GM18951 (cell line): ENCODE data around the gene CCDC81.

Experiments used
- POLR2A ChIP-seq: IDR thresholded peaks from 4 replicates; pipeline ENCODE4 v1.6.1; 2011; ENCODE audit warnings: mild to moderate bottlenecking; ENCODE audit not compliant: insufficient read length, insufficient read depth; ENCODE audit errors: extremely low read depth
- in situ Hi-C: fragments of 300-500 bp; cut with MboI; formaldehyde crosslinking; loops from one replicate; pipeline ENCODE4 v1.12.0; 2022; ENCODE audit warnings: low sequenced_read_pairs, mixed read lengths, inconsistent platforms; ENCODE audit not compliant: unreplicated experiment

The CCDC81 gene

DNA sequence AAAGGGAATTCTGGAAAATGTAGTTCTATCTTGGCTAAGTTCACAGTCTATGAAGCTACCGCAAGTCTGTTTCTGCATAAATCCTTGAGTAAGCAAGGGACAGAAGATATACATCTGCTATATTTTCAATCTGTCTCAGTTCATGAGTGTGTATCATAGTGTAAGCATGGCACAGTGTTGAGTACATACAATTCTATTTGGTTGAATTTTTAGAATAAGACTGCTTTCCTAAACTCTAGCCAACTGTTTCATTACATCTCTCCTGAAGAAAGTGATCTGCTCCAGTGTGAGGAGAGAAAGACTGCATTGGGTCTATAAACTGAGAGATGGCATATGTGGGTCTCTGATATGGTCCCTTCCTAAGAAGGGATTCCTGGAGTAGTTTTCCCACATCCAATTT is 2.6 kb upstream of the CCDC81 start:
- in situ Hi-C loops: no loop called here
- TF ChIP-seq POLR2A: no peak

DNA sequence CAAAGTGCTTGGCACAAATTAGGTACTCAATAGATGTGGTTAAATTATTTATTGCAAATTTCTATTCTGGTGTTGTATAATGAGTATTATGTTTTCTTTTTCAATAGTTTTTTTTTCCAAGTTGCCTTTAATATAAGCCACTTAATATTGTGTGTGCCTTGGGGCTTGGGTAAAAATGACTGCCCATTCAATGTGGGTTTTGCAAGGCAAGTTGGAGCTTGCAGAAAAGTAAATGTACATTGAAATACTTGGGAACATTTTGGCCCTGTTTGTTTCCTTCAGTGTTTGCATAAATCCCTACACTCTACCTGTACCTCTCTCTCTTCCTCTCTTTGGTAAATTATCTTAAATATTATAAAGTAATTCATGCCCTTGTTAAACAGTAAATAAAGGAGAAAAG is 2.1 kb upstream of the CCDC81 start:
- no peak for TF ChIP-seq POLR2A
- in situ Hi-C loops: no loop called here

GRCh38 chr11:86374069-86374468 is 618 bp upstream of the CCDC81 start:
- in situ Hi-C loops: no loop called here
- no peak for TF ChIP-seq POLR2A

DNA sequence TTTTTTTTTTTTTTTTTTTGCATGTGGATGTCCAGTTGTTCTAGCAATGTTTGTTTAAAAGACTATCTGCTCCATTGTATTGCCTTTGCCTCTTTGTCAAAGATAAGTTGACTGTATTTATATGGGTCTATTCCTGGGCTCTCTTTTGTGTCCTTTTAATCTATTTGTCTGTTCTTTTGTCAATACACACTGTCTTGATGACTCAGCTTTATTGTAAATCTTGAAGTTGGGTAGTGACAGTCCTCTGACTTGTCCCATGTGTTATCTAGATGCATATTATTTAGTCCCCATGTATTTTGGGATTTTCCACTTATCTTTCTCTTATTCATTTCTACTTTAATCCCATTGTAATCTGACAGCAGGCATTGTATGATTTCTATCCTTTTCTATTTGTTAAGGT is 3.3 kb downstream of the CCDC81 start:
- in situ Hi-C loops: no loop called here
- no peak for TF ChIP-seq POLR2A

DNA sequence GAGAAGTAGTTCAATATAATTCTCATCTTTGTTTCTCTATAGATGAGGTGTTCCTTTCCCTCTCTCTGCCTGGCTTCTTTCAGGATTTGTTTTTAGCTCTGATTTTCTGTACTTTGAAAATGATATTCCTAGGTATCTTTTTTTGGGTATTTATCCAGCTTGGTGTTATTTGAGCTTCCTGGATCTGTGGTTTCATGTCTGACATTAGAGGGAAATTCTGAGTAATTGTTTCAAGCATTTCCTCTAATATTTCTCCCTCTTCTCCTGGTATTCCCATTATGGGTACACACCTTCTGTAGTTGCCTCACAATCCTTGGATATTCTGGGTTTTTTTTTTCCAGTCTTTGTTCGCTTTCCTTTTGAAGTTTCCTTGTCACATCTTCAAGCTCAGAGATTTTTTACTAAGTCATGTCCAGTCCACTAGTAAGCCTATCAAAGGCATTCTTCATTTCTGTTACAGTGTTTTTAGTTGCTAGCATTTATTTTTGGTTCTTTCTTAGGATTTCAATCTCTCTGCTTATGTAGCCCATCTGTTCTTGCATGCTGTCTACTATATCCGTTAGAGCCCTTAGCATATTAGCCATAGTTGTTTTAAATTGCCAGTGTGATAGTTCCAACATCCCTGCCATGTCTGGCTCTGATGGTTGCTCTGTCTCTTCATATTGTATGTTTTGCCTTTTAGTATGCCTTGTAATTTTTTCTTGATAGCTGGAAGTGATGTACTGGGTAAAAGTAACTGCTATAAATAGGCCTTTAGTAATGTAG is 5.8 kb downstream of the CCDC81 start:
- in situ Hi-C loops: no loop called here
- TF ChIP-seq POLR2A: no peak

DNA sequence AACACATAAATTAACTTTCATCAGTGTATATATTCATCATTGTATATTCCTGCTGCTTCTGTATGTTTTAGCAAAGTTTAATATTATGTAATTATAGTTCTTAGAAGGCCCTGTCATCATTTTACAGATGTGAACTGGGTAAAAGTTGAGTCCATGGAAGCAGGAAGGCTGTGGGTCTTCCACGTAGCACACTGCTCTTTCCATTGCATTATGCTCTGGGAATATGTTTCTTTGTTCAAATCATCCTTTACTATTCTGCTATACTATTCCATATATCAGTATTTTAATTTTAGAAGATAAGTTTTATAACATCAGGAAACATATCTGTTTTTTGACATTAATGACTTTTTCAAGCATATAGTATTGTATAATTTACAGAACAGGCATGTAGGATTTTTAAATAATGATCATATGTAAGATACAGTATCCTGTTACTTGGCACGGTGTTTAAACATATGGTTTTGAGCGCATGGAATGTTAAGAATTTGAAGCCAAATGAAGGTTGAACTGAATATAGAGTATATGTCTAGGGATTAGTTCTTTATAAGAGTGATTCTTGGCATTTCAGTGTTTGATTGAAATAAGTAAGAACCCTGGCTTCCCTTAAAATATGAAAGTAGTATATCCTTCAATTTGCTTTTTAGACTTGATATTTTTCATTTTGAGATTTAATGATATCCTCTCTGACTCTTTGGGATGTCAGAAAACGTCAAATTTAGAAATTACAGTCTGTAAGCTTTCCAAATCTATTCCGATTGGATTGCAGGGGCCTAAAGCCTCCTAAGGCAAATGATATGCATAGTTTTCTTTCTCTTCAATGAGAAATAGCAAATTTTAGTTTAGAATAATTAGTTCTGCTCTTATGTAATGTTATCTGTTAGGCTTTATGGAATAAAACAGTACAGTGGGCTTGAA is 8.6 kb downstream of the CCDC81 start:
- TF ChIP-seq POLR2A: no peak
- in situ Hi-C loops: no loop called here

DNA sequence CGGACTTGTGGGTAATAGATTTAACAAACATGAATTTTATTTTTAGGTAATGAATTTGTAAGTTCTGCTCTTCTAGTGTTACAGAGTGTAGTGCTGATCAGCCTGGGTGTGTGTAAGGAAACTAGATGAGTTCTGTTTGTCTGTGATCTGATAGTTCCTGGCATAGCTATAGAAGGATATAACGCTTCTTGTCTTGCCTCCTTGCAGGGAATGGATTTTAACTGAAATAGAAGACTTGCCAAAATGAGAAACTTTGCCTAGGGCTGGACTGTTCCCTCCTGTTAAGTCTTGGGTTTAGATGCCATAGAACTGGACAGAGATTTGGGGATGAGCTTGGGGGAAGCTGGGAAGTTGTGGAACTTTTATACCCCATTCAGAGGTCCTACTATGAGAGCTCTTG is 11.6 kb downstream of the CCDC81 start:
- in situ Hi-C loops: no loop called here

GRCh38 chr11:86386746-86387145 is 12.1 kb downstream of the CCDC81 start:
- no peak for TF ChIP-seq POLR2A
- in situ Hi-C loops: no loop called here

More for the DNA sequence above, 11.6 kb downstream of the CCDC81 start:
- no peak for TF ChIP-seq POLR2A

DNA sequence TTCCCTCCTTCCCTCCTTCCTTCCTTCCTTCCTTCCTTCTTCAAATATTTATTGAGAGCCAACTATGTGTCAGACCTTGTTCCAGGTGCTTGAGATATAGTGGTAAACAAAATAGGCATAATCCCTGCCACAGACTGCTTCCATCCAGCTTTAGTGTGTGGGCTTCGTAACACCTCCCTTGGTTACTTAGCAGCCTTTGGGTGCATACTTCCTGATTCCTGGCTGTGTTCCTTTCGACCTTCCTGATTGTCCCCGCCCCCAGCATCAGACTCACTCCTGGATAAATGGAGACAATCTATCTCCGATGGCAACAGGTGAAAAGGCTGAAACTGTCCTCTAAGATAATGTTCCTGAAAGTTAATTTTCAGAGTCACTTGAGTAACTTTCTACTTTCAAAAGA is 13.5 kb downstream of the CCDC81 start:
- in situ Hi-C loops: no loop called here
- TF ChIP-seq POLR2A: no peak

- TF ChIP-seq POLR2A: no peak
- in situ Hi-C loops: no loop called here
These were observed 15.8 kb downstream of the CCDC81 start for GRCh38 chr11:86390487-86390886.

GRCh38 chr11:86395061-86395551 is 20.4 kb downstream of the CCDC81 start:
- in situ Hi-C loops: no loop called here
- no peak for TF ChIP-seq POLR2A

DNA sequence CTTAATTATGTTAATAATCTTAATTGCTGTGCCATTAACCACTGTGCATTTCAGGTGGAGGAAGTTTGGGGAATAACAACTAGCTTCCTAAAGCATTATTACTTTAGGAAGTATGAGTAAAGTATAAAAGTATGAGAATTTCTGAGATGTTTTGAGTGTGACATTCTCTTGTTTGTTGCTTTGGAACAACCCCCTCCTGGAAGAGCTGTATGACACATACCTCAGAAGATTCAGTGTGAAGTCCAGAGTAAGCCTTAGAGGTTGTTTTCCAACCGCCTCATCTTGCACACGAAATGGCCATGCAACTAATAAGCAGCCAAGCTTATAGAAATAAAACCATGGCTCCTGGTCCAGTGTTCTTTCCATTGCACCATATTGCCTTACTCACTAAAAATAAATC is 21.7 kb downstream of the CCDC81 start:
- in situ Hi-C loops: no loop called here
- TF ChIP-seq POLR2A: no peak

GRCh38 chr11:86397351-86397750 is 22.7 kb downstream of the CCDC81 start:
- in situ Hi-C loops: no loop called here
- TF ChIP-seq POLR2A: no peak
